ENCODE results near the gene HTT-AS. TPM values are rescaled to one million over a fixed set of nuclear protein-coding genes. Genes with fewer than 3 reads are reported as not detected.

The HTT-AS gene
- total RNA-seq = not detected
- not detected for polyA plus RNA-seq (2013, experiment 1 of 2)
- polyA plus RNA-seq (2013, experiment 2 of 2) = not detected
- long read RNA-seq, experiment 1 = 0 reads
- long read RNA-seq, experiment 2 = 0 reads
- long read RNA-seq, experiment 3 = 0 reads
- long read RNA-seq, experiment 4 = 0 reads

DNA sequence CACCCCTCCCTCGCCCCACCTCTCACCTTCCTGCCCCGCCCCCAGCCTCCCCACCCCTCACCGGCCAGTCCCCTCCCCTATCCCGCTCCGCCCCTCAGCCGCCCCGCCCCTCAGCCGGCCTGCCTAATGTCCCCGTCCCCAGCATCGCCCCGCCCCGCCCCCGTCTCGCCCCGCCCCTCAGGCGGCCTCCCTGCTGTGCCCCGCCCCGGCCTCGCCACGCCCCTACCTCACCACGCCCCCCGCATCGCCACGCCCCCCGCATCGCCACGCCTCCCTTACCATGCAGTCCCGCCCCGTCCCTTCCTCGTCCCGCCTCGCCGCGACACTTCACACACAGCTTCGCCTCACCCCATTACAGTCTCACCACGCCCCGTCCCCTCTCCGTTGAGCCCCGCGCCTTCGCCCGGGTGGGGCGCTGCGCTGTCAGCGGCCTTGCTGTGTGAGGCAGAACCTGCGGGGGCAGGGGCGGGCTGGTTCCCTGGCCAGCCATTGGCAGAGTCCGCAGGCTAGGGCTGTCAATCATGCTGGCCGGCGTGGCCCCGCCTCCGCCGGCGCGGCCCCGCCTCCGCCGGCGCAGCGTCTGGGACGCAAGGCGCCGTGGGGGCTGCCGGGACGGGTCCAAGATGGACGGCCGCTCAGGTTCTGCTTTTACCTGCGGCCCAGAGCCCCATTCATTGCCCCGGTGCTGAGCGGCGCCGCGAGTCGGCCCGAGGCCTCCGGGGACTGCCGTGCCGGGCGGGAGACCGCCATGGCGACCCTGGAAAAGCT, at the start of gene HTT-AS, which contains the start of gene HTT:
Gene HTT-AS (minus strand): TSS at position 461 of the 768 bp plus-strand sequence.
Gene HTT (plus strand): TSS at position 604 of the 768 bp plus-strand sequence. CDS start 145 bp downstream, at position 749.
- Mint-ChIP-seq H3K27ac (peak within 1 kb of the TSS; percentile 99), H3K27me3 (ENCODE audit: insufficient read depth) (peaks cover 3% of the 10 kb centered on the region), H3K9me3 (no peaks in the 10 kb centered on the region), H3K4me1 (peaks cover 14% of the 10 kb centered on the region), H3K4me3 (peak within 1 kb of the TSS; percentile 88), H3K36me3 (ENCODE audit: low read depth) (peaks cover 3% of the 10 kb centered on the region)
- H3K9ac ChIP-seq (ENCODE audit: extremely low read depth, low read length, poor library complexity, severe bottlenecking) = peak within 1 kb of the TSS; percentile 95
- 0% methylated on average over 5 to 70 of the region's 81 CpGs for WGBS, 2 experiments (ENCODE audit: insufficient coverage in 1 of 2, insufficient read length in 1 of 2)
- DNase-seq = peak; percentile 99
- peaks cover 5% of the 10 kb centered on the region for H3K36me3 ChIP-seq (ENCODE audit: control insufficient read depth, insufficient read depth, low read length)
- H3K4me3 ChIP-seq (ENCODE audit: low read length) = peak within 1 kb of the TSS; percentile 96
- no peaks in the 10 kb centered on the region for H3K27me3 ChIP-seq (ENCODE audit: control insufficient read depth, insufficient read depth, low read length, poor library complexity, severe bottlenecking)
- H3K27ac ChIP-seq (ENCODE audit: low read depth, low read length) = peak within 1 kb of the TSS; percentile 89
- H3K4me1 ChIP-seq (ENCODE audit: control insufficient read depth, insufficient read depth, low read length) = peaks cover 3% of the 10 kb centered on the region
- no peaks in the 10 kb centered on the region for H3K9me3 ChIP-seq (ENCODE audit: control insufficient read depth, low read length)
- TF ChIP-seq, protein P1, sequence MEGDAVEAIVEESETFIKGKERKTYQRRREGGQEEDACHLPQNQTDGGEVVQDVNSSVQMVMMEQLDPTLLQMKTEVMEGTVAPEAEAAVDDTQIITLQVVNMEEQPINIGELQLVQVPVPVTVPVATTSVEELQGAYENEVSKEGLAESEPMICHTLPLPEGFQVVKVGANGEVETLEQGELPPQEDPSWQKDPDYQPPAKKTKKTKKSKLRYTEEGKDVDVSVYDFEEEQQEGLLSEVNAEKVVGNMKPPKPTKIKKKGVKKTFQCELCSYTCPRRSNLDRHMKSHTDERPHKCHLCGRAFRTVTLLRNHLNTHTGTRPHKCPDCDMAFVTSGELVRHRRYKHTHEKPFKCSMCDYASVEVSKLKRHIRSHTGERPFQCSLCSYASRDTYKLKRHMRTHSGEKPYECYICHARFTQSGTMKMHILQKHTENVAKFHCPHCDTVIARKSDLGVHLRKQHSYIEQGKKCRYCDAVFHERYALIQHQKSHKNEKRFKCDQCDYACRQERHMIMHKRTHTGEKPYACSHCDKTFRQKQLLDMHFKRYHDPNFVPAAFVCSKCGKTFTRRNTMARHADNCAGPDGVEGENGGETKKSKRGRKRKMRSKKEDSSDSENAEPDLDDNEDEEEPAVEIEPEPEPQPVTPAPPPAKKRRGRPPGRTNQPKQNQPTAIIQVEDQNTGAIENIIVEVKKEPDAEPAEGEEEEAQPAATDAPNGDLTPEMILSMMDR (conservative IDR thresholded peaks at IDR 0.05) = no peak

DNA sequence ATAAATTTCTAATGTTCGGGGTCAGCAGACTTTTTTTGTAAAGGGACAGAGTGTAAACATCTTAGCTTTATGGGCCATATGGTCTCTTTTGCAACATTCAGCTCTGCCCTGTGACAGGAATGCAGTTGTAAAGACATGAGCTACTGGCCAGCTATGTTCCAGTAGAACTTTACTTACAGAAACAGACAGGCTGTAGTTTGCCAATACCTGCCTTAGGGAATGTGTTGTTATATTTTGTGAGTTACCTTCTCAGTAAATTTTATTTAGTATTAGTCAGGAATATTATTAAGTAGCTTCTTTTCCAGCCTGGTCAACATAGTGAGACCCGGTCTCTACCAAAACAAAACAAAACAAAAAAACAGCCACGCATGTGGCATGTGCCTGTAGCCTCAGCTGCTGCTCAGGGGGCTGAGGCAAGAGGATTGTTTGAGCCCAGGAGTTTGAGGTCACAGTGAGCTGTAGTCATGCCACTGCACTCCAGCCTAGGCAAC, 48.9 kb upstream of the HTT-AS start:
- Mint-ChIP-seq H3K27me3 (ENCODE audit: insufficient read depth) (no peaks in the 10 kb centered on the region), H3K4me1 (peaks cover 2% of the 10 kb centered on the region), H3K9me3 (no peaks in the 10 kb centered on the region), H3K36me3 (ENCODE audit: low read depth) (peaks cover 65% of the 10 kb centered on the region), H3K4me3 (no peak overlapping the region), H3K27ac (no peak overlapping the region)
- H3K4me3 ChIP-seq (ENCODE audit: low read length) = no peak overlapping the region
- WGBS, 2 experiments (ENCODE audit: insufficient coverage in 1 of 2, insufficient read length in 1 of 2) = 91 to 100% methylated on average over 1 to 3 of the region's 3 CpGs
- no peak for DNase-seq
- H3K9ac ChIP-seq (ENCODE audit: extremely low read depth, low read length, poor library complexity, severe bottlenecking) = no peak overlapping the region
- H3K4me1 ChIP-seq (ENCODE audit: control insufficient read depth, insufficient read depth, low read length) = peaks cover 2% of the 10 kb centered on the region
- H3K27ac ChIP-seq (ENCODE audit: low read depth, low read length) = peak overlapping the region; percentile 49
- peaks cover 91% of the 10 kb centered on the region for H3K36me3 ChIP-seq (ENCODE audit: control insufficient read depth, insufficient read depth, low read length)
- TF ChIP-seq, protein P1 (conservative IDR thresholded peaks at IDR 0.05) = no peak
- no peaks in the 10 kb centered on the region for H3K9me3 ChIP-seq (ENCODE audit: control insufficient read depth, low read length)
- no peaks in the 10 kb centered on the region for H3K27me3 ChIP-seq (ENCODE audit: control insufficient read depth, insufficient read depth, low read length, poor library complexity, severe bottlenecking)

DNA sequence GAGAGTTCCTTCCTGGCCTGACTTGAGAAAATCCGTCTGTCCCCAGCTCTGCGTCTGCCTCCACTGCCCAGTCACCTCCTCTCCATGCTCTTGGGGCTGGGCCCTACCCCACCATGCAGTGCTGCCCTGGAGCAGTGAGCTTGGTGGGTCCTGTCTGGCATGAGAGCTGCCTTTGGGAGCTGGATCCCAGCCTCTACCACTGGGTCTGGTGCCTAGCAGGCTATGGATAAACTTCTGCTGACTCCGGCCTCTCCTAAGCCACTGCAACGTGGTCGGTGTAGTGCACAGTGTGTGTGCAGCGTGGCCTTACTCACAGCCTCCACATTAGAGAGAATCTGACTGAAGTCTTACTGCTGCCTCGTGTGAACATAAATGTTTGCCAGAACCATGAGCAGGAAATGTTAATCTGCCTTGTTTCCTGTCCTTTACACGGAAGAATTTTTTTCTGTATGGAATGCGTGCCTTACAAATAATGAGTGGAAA, 47.8 kb upstream of the HTT-AS start:
- H3K9me3 ChIP-seq (ENCODE audit: control insufficient read depth, low read length) = no peaks in the 10 kb centered on the region
- peaks cover 2% of the 10 kb centered on the region for H3K4me1 ChIP-seq (ENCODE audit: control insufficient read depth, insufficient read depth, low read length)
- Mint-ChIP-seq H3K27ac (no peak overlapping the region), H3K9me3 (no peaks in the 10 kb centered on the region), H3K27me3 (ENCODE audit: insufficient read depth) (no peaks in the 10 kb centered on the region), H3K4me3 (no peak overlapping the region), H3K36me3 (ENCODE audit: low read depth) (peaks cover 65% of the 10 kb centered on the region), H3K4me1 (peaks cover 2% of the 10 kb centered on the region)
- H3K9ac ChIP-seq (ENCODE audit: extremely low read depth, low read length, poor library complexity, severe bottlenecking) = no peak overlapping the region
- WGBS, 2 experiments (ENCODE audit: insufficient coverage in 1 of 2, insufficient read length in 1 of 2) = 88 to 94% methylated on average over 9 of the region's 9 CpGs
- peaks cover 92% of the 10 kb centered on the region for H3K36me3 ChIP-seq (ENCODE audit: control insufficient read depth, insufficient read depth, low read length)
- no peaks in the 10 kb centered on the region for H3K27me3 ChIP-seq (ENCODE audit: control insufficient read depth, insufficient read depth, low read length, poor library complexity, severe bottlenecking)
- TF ChIP-seq, protein P1 (conservative IDR thresholded peaks at IDR 0.05) = no peak
- no peak overlapping the region for H3K27ac ChIP-seq (ENCODE audit: low read depth, low read length)
- DNase-seq = no peak
- no peak overlapping the region for H3K4me3 ChIP-seq (ENCODE audit: low read length)

Measured in endodermal cell (in vitro differentiated cells).